GM12892 (cell line): ENCODE results near the gene ADCY7.

ENCODE experiments used
- POLR2A ChIP-seq: IDR thresholded peaks from 2 replicates; pipeline ENCODE4 v1.6.1; 2011; ENCODE audit warnings: low read depth, low read length, control low read depth
- TAF1 ChIP-seq: IDR thresholded peaks from 2 replicates; pipeline ENCODE4 v1.6.1; 2011; ENCODE audit warnings: low read depth, mild to moderate bottlenecking, control low read depth, low read length, borderline replicate concordance

DNA sequence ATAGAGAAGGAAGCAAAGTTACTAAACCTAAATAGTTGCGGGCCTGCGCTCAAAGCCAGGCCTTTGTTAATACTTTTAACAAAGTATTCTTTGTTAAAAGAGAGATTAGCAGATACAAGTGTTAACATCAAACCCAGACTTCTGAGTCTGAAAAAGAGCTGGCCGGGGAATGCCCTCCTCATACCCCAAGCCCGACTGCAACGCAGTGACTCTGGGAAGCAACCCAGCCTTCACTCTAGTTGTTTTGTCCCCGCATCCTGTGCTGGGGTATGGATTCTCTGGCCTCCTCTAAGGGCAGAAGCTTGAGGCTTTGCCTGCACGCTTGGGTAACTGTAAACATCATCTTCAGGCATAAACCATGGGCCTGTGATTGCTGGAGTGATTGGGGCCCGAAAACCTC lies 48.3 kb downstream of the ADCY7 start:
- TF ChIP-seq TAF1 (no peak), POLR2A (no peak)
